ENCODE measurements around the gene OR2G3. TPM values are rescaled to one million over a fixed set of nuclear protein-coding genes. Genes with fewer than 3 reads are reported as not detected.

Gene OR2G3
- polyA plus RNA-seq, 1 donor (not counting 4 experiments of a cell fraction or from before 2014, with no cell fraction given), result not detected

DNA sequence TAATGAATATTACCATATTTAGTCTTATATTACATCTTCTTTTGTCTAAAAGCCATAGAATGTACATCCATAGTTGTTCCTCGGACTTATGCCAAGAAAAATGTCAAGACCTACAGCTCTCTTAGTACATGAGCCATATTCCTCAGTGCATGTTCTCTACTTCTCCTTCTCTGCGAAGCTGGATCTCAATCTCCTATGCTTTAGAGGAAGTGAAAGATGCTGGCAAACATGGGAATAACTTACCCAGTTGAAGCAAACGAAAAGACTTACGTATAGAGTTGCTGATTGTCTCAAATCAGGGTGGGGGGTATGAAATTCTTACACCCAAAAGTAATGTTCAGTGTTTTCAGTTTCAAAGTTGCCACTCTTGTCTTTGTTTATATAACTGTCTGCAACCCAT lies 41.5 kb downstream of the OR2G3 start:
- Histone ChIP-seq H3K9me1 (ENCODE audit: control insufficient read depth, extremely low read depth, insufficient read depth, low read length) (no peaks in the 10 kb centered on the region), H3K27me3 (ENCODE audit: control insufficient read depth, extremely low read depth, insufficient read depth, low read length) (no peaks in the 10 kb centered on the region), H3K9me3 (ENCODE audit: control insufficient read depth, low read depth, low read length) (peaks cover 2% of the 10 kb centered on the region), H3K79me2 (ENCODE audit: control insufficient read depth, insufficient read depth, low read length) (no peaks in the 10 kb centered on the region), H3K9ac (ENCODE audit: control insufficient read depth, extremely low read depth, insufficient read depth, low read length) (no peak overlapping the region), H3K36me3 (ENCODE audit: control insufficient read depth in 2 of 2, extremely low read depth in 1 of 2, insufficient read depth in 2 of 2, low read length in 2 of 2) (no peaks in the 10 kb centered on the region), H3K4me3 (ENCODE audit: control insufficient read depth in 2 of 3, extremely low read depth in 1 of 3, insufficient read depth in 2 of 3, low read depth in 1 of 3, low read length in 3 of 3) (no peak overlapping the region), H2AFZ (ENCODE audit: control insufficient read depth, low read length) (no peak overlapping the region), H3K4me1 (ENCODE audit: control insufficient read depth, extremely low read depth, insufficient read depth, low read length) (no peaks in the 10 kb centered on the region), H3K27ac (ENCODE audit: control insufficient read depth, insufficient read depth, low read length) (no peak overlapping the region), H3K4me2 (ENCODE audit: control insufficient read depth, extremely low read depth, insufficient read depth, low read depth, low read length) (no peak overlapping the region), H4K20me1 (ENCODE audit: control insufficient read depth, extremely low read depth, insufficient read depth, low read length) (no peaks in the 10 kb centered on the region)
- no peak for TF ChIP-seq EZH2 (IDR thresholded peaks at IDR 0.05; ENCODE audit: low read length)
- TF ChIP-seq, protein P1, sequence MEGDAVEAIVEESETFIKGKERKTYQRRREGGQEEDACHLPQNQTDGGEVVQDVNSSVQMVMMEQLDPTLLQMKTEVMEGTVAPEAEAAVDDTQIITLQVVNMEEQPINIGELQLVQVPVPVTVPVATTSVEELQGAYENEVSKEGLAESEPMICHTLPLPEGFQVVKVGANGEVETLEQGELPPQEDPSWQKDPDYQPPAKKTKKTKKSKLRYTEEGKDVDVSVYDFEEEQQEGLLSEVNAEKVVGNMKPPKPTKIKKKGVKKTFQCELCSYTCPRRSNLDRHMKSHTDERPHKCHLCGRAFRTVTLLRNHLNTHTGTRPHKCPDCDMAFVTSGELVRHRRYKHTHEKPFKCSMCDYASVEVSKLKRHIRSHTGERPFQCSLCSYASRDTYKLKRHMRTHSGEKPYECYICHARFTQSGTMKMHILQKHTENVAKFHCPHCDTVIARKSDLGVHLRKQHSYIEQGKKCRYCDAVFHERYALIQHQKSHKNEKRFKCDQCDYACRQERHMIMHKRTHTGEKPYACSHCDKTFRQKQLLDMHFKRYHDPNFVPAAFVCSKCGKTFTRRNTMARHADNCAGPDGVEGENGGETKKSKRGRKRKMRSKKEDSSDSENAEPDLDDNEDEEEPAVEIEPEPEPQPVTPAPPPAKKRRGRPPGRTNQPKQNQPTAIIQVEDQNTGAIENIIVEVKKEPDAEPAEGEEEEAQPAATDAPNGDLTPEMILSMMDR (optimal IDR thresholded peaks at IDR 0.05 in 1 of 3, IDR thresholded peaks at IDR 0.05 in 1 of 3, conservative IDR thresholded peaks at IDR 0.05 in 1 of 3; ENCODE audit: extremely low read depth in 1 of 3, insufficient read depth in 2 of 3, low read length in 3 of 3), result no peak
- dilution Hi-C loops (cut with MboI; ENCODE audit: extremely low pct_ligation_motif_present, low sequenced_read_pairs), result no loop called here
- no peak for FAIRE-seq
- DNase-seq (ENCODE audit: low read depth, low spot score), result no peak

DNA sequence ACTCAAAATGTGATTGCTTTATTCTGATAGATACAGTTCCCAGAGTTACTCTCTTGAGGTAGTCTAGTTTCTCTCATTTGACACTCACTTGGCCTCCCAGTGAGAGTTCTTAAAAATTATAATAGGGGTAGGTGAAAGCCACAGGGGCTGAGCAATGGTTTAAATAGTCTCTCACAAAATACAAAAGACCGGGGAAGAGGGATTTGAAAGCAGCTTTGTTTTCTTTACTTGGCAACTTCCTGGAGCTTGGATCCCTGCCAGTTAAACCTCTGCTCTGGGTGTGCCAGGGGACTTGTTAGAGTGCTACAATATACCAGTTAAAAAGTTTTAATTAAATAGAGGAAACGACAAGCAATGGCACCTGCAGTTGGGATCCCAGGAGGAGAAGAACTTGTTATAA lies 42.5 kb downstream of the OR2G3 start:
- no peak overlapping the region for H3K27ac ChIP-seq (ENCODE audit: control insufficient read depth, insufficient read depth, low read length)
- H3K79me2 ChIP-seq (ENCODE audit: control insufficient read depth, insufficient read depth, low read length), result no peaks in the 10 kb centered on the region
- H3K4me1 ChIP-seq (ENCODE audit: control insufficient read depth, extremely low read depth, insufficient read depth, low read length), result no peaks in the 10 kb centered on the region
- H2AFZ ChIP-seq (ENCODE audit: control insufficient read depth, low read length), result no peak overlapping the region
- DNase-seq (ENCODE audit: low read depth, low spot score) (no peak), FAIRE-seq (no peak)
- no peaks in the 10 kb centered on the region for H3K9me1 ChIP-seq (ENCODE audit: control insufficient read depth, extremely low read depth, insufficient read depth, low read length)
- H3K4me3 ChIP-seq (ENCODE audit: control insufficient read depth in 2 of 3, extremely low read depth in 1 of 3, insufficient read depth in 2 of 3, low read depth in 1 of 3, low read length in 3 of 3), result no peak overlapping the region
- H3K4me2 ChIP-seq (ENCODE audit: control insufficient read depth, extremely low read depth, insufficient read depth, low read depth, low read length), result no peak overlapping the region
- no peak overlapping the region for H3K9ac ChIP-seq (ENCODE audit: control insufficient read depth, extremely low read depth, insufficient read depth, low read length)
- no peaks in the 10 kb centered on the region for H3K27me3 ChIP-seq (ENCODE audit: control insufficient read depth, extremely low read depth, insufficient read depth, low read length)
- dilution Hi-C loops (cut with MboI; ENCODE audit: extremely low pct_ligation_motif_present, low sequenced_read_pairs), result no loop called here
- H4K20me1 ChIP-seq (ENCODE audit: control insufficient read depth, extremely low read depth, insufficient read depth, low read length), result no peaks in the 10 kb centered on the region
- no peaks in the 10 kb centered on the region for H3K36me3 ChIP-seq (ENCODE audit: control insufficient read depth in 2 of 2, extremely low read depth in 1 of 2, insufficient read depth in 2 of 2, low read length in 2 of 2)
- TF ChIP-seq, protein P1 (optimal IDR thresholded peaks at IDR 0.05 in 1 of 3, IDR thresholded peaks at IDR 0.05 in 1 of 3, conservative IDR thresholded peaks at IDR 0.05 in 1 of 3; ENCODE audit: extremely low read depth in 1 of 3, insufficient read depth in 2 of 3, low read length in 3 of 3), result no peak
- no peak for TF ChIP-seq EZH2 (IDR thresholded peaks at IDR 0.05; ENCODE audit: low read length)
- H3K9me3 ChIP-seq (ENCODE audit: control insufficient read depth, low read depth, low read length), result peaks cover 3% of the 10 kb centered on the region

Measured in keratinocyte (primary cell).